Ureter (tissue), 1 donor: ENCODE results near the gene KIF27. TPM values are rescaled to one million over a fixed set of nuclear protein-coding genes. Genes with fewer than 3 reads are reported as not detected.
"Not testable (repeated sequence)": the region's sequence is repeated elsewhere in the genome, so short reads cannot be mapped to it uniquely, and the experiment has no call there.

ENCODE experiments used
- DNase-seq: peaks from one replicate; pipeline ENCODE4 v3.0.0-alpha.2; 2020; ENCODE audit warnings: low spot score
- total RNA-seq: library from RNA; stranded (reverse); gene quantifications from one replicate; pipeline ENCODE4 v1.2.4, GENCODE V29; 2023
- donor health status: DM: yes; HTN: yes; CAD: no.

Gene KIF27
- total RNA-seq, 1 donor from 2014 or later = 10.7 TPM

- no peak for DNase-seq
Observed at GRCh38 chr9:83932011-83932410, 10.8 kb upstream of the KIF27 start.

- DNase-seq = no peak
Observed at GRCh38 chr9:83930881-83931280, 9.6 kb upstream of the KIF27 start.

GRCh38 chr9:83927591-83927990 lies 6.4 kb upstream of the KIF27 start:
- DNase-seq = no peak

- peak; percentile 60 for DNase-seq
Observed at GRCh38 chr9:83920469-83920926, 734 bp downstream of the KIF27 start.

- no peak for DNase-seq
Observed at GRCh38 chr9:83919111-83919510, 2.1 kb downstream of the KIF27 start.

- not testable (repeated sequence) for DNase-seq
Observed at GRCh38 chr9:83912194-83912593, 9.0 kb downstream of the KIF27 start.

- DNase-seq = no peak
Observed at GRCh38 chr9:83906144-83906543, 15.1 kb downstream of the KIF27 start.

- not testable (repeated sequence) for DNase-seq
Observed at GRCh38 chr9:83900615-83901014, 20.6 kb downstream of the KIF27 start.

- not testable (repeated sequence) for DNase-seq
Observed at GRCh38 chr9:83894301-83894700, 26.9 kb downstream of the KIF27 start.

- DNase-seq = not testable (repeated sequence)
Observed at GRCh38 chr9:83886498-83886897, 34.7 kb downstream of the KIF27 start.

- DNase-seq = not testable (repeated sequence)
Observed at GRCh38 chr9:83885559-83886240, 35.5 kb downstream of the KIF27 start.

GRCh38 chr9:83881687-83882408 lies 39.4 kb downstream of the KIF27 start:
- not testable (repeated sequence) for DNase-seq

GRCh38 chr9:83875559-83875958 lies 45.7 kb downstream of the KIF27 start:
- DNase-seq = not testable (repeated sequence)

GRCh38 chr9:83849895-83850294 lies 71.3 kb downstream of the KIF27 start:
- not testable (repeated sequence) for DNase-seq

GRCh38 chr9:83837070-83837643 lies 84.1 kb downstream of the KIF27 start:
- DNase-seq = not testable (repeated sequence)

- DNase-seq = not testable (repeated sequence)
Observed at GRCh38 chr9:83830426-83831071, 90.7 kb downstream of the KIF27 start.

- DNase-seq = not testable (repeated sequence)
Observed at GRCh38 chr9:83824986-83825623, 96.1 kb downstream of the KIF27 start.

GRCh38 chr9:83817356-83818278 lies 103.6 kb downstream of the KIF27 start, which contains the start of gene GKAP1:
Gene GKAP1 (minus strand): TSS chr9:83817769. CDS start chr9:83806517, 11,252 bp downstream.
- DNase-seq = peak; percentile 77

GRCh38 chr9:83817011-83817355 lies 104.2 kb downstream of the KIF27 start:
- peak; percentile 45 for DNase-seq

GRCh38 chr9:83815120-83815519 lies 106.1 kb downstream of the KIF27 start:
- not testable (repeated sequence) for DNase-seq
